ENCODE measurements around the gene FXYD7.

- TF ChIP-seq, protein P1, sequence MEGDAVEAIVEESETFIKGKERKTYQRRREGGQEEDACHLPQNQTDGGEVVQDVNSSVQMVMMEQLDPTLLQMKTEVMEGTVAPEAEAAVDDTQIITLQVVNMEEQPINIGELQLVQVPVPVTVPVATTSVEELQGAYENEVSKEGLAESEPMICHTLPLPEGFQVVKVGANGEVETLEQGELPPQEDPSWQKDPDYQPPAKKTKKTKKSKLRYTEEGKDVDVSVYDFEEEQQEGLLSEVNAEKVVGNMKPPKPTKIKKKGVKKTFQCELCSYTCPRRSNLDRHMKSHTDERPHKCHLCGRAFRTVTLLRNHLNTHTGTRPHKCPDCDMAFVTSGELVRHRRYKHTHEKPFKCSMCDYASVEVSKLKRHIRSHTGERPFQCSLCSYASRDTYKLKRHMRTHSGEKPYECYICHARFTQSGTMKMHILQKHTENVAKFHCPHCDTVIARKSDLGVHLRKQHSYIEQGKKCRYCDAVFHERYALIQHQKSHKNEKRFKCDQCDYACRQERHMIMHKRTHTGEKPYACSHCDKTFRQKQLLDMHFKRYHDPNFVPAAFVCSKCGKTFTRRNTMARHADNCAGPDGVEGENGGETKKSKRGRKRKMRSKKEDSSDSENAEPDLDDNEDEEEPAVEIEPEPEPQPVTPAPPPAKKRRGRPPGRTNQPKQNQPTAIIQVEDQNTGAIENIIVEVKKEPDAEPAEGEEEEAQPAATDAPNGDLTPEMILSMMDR (IDR thresholded peaks at IDR 0.05; ENCODE audit: insufficient read depth, low read length): peak; percentile 12
- no peak for TF ChIP-seq POLR2AphosphoS5 (IDR thresholded peaks at IDR 0.05; ENCODE audit: low read depth)
- TF ChIP-seq GABPA (IDR thresholded peaks at IDR 0.05; ENCODE audit: low read depth): no peak
- TF ChIP-seq REST (IDR thresholded peaks at IDR 0.05; ENCODE audit: insufficient replicate concordance, low read depth): no peak
- no peak for TF ChIP-seq SPI1 (IDR thresholded peaks at IDR 0.05; ENCODE audit: borderline replicate concordance, low read depth)
These were observed 337 bp upstream of the FXYD7 start for GRCh38 chr19:35142606-35143230.
